GM19193 (cell line): Measurements from ENCODE around the gene UBE2QL1.

ENCODE experiments used
- POLR2A ChIP-seq: IDR thresholded peaks from 4 replicates; pipeline ENCODE4 v1.6.1; 2011; ENCODE audit not compliant: insufficient read depth, insufficient read length; ENCODE audit errors: extremely low read depth

UBE2QL1 gene

GRCh38 chr5:6418679-6419276 is 29.9 kb upstream of the UBE2QL1 start:
- TF ChIP-seq POLR2A: no peak

GRCh38 chr5:6419340-6419852 is 29.3 kb upstream of the UBE2QL1 start:
- no peak for TF ChIP-seq POLR2A

- TF ChIP-seq POLR2A: no peak
Observed at GRCh38 chr5:6423327-6424109, 25.1 kb upstream of the UBE2QL1 start.

- TF ChIP-seq POLR2A: no peak
Observed at GRCh38 chr5:6424110-6424659, 24.5 kb upstream of the UBE2QL1 start.

GRCh38 chr5:6424700-6425099 is 24.0 kb upstream of the UBE2QL1 start:
- TF ChIP-seq POLR2A: no peak

GRCh38 chr5:6427694-6428093 is 21.0 kb upstream of the UBE2QL1 start:
- TF ChIP-seq POLR2A: no peak

GRCh38 chr5:6430418-6431028 is 18.1 kb upstream of the UBE2QL1 start:
- TF ChIP-seq POLR2A: no peak

- TF ChIP-seq POLR2A: no peak
Observed at GRCh38 chr5:6431214-6432195, 17.2 kb upstream of the UBE2QL1 start.

- no peak for TF ChIP-seq POLR2A
Observed at GRCh38 chr5:6432206-6432605, 16.5 kb upstream of the UBE2QL1 start.

- TF ChIP-seq POLR2A: no peak
Observed at GRCh38 chr5:6434731-6435130, 13.9 kb upstream of the UBE2QL1 start.

- no peak for TF ChIP-seq POLR2A
Observed at GRCh38 chr5:6435356-6435755, 13.3 kb upstream of the UBE2QL1 start.

GRCh38 chr5:6436715-6437331 is 11.8 kb upstream of the UBE2QL1 start:
- no peak for TF ChIP-seq POLR2A

GRCh38 chr5:6439588-6440550 is 8.8 kb upstream of the UBE2QL1 start:
- no peak for TF ChIP-seq POLR2A
